ENCODE results near the gene ANKRD11.
"Not testable (repeated sequence)": the region's sequence is repeated elsewhere in the genome, so short reads cannot be mapped to it uniquely, and the experiment has no call there.

ANKRD11 gene

DNA sequence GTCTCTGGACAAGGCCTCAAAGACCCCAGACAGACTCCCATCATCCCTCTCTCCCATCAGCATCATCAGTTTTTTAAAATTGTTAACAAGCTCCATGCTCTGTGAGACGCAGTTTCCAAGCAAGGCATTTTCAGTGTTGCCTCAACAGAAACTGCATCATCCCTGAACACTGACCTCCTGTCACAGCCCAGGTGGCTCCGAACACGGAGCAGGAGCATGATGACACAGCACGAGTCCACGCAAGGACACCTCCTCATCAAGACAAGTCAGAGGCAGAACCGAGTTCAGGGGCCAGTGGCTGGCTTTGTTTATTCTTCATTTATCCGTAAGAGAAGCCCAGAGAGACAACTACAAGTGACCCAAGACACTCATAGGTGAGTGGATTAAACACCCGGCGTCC is 91.4 kb downstream of the ANKRD11 start:
- no peak for DNase-seq

DNA sequence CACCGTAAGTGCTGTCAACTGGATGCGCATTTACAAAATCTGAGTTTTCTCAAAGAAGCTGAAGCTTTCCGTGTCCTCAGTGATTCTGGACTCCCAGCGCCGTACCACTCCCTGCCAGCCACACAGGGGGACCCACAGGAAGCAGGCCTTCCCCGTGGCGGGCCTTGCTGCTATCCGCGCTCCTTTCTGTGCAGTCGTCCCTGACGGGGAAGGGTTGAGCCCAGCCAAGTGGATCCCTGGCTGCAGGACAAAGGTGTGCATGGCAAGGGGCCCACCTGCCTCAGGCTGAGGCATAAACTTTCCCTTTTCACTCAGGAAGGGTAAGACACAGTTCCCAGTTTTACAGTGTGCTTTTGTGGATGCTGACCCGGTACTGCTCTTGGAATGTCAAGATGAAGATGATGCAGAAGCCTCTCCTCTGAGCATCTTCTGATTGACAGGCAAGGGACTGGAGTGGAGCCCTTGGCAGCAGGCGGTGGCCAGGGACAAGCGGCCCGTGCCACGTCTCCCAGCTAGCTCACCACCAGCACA is 93.0 kb downstream of the ANKRD11 start:
- no peak for DNase-seq

DNA sequence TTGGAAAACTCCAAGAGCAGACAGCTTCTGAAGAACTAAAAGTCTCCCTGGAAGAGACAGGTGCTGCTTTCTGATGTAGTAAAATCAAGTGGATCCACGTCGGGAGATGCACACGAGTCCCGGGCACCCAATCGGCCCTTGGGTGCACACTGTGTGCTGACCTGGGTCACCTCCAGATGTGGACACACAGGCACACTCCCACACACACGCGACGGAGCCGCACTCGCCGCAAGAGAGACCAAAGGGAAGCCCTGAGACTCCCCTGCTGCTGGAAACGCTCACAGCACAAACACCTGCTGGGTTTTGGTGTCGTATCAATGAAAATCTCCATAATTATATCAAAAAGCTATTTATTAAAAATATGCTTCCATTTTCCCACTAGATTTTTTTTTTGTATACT is 94.2 kb downstream of the ANKRD11 start:
- no peak for DNase-seq

DNA sequence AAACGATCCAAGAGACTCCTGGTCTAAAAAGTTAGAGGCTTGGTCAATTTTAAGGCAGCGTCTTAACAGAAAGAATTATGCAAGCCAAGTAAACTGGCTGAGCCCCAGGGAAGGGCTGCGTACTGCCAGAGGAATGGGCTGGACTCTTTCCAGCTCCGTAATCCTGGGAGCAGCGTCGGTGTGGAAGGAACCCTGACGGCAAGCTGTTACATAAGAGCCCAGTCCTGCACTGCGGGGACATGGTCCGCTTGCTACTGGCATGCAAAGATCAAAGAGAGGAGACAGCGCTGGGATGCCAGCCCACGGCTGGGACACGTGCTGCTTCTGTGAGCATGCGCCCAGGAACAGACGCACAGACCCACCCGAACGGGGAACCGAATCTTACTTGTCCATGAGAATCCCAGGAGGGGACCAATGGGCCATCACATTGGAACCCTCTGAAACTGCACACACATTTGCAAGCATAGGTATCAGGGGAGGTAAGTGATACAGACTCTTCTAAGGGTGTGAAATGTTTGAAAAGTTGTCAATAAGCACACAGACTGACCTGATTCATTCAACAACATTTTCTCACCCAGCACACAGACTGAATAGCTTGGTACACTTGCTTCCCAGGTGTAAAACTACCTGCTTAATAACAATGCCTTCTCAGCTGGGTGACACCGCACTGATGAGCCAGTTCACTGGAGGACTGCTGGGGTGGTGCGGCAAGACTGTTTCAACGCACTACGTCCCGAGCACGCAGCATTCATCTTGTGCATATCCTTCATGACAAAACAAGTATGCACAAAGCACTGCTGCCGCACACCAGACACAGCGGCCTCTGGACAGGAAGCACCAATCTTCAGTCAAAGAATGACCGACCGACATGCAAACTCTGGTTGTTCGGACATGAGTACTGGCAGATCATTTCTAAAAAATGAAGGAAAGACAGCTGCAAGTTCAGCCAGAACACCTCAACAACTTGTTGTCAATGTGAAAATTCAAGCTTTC is 94.9 kb downstream of the ANKRD11 start:
- no peak for DNase-seq

DNA sequence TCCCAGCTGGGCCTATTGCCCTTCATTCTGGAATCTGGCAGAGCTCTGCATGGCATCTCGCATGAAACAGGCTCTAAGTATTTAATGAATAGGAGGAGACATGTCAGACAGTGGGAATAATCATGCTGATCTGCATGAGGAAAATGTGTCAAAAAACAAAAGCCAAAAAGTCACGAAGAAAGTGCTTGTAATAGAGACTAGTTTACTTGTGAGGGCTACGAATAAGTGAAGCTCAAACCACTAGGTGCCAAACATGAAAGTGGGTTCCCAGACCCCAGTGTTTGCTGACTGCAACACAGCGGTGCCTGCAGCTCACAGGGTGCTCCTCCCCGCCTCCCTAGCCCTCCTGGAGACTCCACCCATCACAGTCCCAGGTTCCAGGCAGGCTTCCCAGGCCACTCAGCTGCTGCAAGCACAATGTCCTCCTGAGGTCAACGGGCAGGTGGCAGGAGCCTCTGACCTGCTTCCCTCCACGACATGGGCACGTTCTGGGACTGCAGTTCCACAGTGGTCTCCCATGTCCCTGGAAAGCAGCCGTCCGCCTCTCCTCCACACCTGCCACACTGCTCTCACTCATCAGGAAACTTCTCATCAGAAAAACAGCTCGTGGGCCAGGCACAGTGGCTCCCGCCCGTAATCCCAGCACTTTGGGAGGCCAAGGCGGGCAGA is 96.5 kb downstream of the ANKRD11 start:
- no peak for DNase-seq

DNA sequence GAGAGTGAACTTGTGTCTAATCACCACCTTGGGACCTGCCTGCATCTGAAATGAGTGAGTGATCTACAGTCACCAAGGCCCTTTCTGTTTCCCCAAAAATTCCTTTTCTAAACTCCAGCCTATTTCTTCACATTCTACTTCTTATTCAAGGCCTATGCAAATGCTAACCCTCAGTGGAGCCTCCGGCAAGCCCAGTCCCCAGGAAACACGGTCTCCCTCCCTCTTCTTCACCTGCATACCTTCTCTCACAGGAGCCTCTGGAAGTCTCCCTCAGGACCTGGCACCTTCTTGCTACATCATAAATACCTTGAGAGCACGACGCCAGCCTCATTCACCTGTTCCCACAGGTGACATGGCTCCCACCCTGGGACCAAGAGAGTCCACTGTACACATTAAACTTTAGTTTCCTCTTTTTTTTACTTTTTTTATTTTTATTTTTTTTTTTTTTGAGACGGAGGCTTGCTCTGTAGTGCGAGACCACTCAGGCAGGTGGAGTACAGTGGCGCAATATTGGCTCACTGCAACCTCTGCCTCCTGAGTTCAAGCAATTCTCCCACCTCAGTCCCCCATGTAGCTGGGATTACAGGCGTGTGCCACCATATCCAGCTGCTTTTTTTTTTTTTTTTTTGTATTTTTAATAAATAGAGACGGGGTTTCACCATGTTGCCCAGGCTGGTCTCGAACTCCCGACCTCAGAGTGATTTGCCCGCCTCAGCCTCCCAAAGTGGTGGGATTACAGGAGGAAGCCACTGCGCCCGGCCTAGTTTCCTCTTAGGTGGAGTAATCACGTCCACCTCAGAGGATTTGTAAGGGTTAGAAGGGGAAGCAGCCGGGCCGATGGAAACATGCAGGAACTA is 97.3 kb downstream of the ANKRD11 start:
- no peak for DNase-seq

DNA sequence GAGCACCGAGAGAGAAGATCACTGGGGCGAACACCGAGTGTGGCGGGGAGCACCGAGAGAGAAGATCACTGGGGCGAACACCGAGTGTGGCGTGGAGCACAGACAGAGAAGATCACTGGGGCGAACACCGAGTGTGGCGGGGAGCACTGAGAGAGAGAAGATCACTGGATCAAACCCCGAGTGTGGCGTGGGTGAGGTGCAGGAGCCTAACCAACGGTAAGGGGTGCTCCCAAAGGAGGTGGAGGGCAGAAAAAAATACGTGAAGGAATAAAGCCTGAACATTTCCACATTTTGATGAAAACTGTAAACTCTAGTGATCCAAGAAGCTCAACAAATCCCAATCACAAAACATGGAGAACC is 100.2 kb downstream of the ANKRD11 start:
- DNase-seq: not testable (repeated sequence)

DNA sequence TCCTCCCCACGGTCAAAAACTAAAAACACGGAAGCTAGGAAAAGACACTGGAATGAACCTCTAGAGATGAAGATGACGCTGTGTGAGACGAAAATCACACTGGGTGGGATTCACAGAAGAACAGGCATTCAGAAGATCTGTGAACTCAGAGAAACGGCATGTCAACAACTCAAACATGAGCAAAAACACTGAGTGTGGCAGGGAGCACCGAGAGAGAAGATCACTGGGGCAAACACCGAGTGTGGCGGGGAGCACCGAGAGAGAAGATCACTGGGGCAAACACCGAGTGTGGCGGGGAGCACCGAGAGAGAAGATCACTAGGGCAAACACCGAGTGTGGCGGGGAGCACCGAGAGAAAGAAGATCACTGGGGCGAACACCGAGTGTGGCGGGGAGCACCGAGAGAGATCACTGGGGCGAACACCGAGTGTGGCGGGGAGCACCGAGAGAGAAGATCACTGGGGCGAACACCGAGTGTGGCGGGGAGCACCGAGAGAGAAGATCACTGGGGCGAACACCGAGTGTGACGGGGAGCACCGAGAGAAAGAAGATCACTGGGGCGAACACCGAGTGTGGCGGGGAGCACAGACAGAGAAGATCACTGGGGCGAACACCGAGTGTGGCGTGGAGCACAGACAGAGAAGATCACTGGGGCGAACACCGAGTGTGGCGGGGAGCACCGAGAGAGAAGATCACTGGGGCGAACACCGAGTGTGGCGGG is 100.7 kb downstream of the ANKRD11 start:
- DNase-seq: not testable (repeated sequence)

DNA sequence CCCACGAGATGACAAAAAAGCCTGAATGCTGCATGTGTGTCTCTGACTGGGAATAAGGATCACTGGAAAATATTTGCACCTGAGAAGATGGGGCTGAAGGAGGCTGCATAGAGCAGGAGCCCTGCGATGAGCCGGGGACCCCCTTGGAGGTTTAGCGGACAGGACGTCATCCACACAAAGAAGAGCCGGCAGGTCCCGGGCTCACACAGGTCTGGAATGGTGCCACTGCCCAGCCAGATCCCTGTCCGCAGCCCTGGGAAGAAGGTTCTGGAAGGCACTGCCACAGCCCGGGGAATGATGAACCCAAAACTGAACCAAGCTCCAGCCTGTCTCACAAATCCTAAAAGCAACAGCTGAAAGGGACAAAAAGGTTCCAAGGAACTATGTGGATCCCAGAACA is 101.8 kb downstream of the ANKRD11 start:
- DNase-seq: no peak

DNA sequence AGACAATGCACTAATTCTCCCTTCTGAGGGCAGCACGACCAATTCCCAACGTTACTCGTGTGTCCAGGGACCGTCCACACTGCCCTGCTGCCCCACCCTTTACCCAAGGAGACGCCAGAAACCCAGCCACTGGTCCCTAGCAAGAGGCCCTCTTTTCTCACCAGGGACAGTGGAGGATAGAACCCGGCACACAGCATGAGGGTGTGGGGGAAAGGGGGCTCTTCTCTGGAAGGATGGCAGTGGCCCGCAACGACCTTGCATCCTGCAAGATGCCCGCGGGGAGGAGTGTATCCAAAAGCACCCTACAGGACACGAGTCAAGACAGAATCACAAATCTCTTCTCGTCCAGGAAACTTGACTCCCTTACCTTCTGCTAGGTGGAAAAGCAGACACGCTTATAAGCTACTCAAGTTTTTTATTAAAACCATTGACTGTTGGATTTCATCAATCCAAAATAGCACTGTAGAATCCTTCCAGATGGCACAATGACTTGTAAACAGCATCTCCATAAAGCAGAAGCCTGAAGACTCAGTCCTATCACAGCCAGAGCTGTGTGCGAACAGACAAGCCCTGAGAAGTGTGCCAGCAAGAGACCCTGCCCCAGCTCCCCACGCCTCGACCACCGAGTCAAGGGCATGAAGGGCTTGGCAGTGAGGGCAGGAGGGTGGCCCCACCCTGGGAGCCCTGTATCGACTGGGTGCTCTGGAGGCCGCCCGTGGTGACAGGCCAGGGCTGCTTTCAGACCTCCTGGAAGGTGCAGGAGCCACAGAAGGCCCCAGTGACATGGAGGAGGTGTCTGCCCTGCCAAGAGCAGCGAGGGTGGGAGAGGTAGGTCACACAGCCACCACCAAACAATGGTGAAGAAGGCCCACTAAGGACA is 103.8 kb downstream of the ANKRD11 start:
- no peak for DNase-seq

DNA sequence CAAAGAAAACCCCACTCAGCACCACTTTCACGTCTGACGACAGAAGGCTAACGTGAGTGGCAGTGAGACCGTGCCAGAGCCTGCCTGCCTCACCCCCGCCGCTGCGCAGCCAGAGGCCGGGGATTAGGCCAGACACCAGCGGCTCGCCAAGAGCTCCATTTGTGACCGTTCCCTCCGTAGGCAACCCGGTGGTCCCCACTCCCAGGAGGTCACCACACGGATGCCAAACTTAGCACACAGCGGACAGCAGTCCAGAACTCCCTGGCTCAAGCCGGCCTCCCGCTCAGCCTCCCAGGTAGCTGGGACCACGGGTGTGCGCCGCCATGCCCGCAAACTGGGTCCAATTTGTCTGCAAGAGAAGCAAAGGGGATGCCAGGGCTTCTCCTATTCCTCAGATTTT is 104.6 kb downstream of the ANKRD11 start:
- no peak for DNase-seq

DNA sequence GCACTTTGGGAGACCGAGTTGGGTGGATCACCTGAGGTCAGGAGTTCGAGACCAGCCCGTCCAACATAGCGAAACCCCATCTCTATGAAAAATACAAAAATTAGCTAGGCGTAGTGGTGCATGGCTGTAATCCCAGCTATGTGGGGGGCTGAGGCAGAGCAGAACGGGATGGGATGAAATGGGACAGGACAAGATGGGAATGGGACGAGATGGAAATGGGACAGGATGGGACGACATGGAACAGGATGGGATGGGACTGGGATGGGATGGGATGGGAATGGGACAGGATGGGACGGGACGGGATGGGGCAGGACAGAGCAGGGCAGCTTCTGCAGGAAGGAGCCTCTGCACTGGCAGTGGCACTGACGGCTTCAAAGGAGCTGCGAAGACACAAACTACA is 106.1 kb downstream of the ANKRD11 start:
- no peak for DNase-seq

DNA sequence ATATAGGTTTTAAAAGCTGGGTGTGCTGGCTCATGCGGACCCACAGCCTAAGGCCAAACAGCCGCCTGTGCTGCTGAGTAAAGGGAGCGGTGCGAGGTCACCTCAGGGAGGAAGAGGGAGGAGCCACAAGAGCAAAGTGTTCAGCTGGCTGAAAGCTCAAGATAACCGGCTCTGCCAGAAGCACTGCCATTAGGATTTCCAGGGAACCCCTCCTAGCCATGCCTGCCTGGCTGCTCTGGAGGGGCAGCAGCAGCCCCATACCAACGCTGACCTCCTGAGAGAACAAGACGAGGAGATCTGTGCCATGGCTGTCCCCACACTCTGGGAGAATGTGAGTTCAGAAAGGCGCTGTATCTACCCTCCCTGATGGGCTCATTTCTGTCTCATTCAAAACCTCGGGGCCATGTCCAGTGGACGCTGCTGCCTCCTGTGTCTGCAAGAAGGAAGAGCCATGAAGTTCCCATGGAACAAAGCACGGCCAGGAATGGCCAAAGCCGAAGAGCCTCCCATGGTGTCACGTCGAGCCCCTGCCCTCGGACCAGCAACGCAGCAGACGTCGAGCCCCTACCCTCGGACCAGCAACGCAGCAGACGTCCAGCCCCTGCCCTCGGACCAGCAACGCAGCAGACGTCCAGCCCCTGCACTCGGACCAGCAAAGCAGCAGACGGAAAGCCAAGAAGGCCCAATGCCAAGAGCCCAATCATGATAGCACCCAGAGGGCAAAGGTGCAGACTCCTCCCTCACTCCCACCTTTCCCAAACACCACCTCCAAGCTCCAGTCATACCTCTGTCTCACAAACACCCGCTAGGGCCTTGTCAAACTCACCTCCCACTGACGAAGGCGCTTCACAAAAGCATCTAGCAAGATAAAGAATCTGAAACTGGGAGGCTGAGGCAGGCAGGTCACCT is 107.0 kb downstream of the ANKRD11 start:
- DNase-seq: peak; percentile 24

DNA sequence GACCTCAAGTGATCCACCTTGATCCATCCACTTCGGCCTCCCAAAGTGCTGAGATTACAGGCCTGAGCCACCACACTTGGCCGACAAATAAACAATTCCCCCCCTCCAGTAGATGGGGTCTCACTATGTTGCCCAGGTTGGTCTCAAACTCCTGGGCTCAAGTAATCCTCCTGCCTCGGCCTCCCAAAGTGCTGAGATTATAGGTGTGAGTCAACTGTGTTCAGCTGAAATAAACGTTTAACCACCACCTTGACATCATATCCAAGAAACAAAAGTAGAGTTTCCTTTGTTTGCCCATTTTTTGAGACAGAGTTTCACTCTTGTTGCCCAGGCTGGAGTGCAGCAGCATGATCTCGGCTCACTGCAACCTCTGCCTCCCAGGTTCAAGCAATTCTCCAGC is 107.8 kb downstream of the ANKRD11 start:
- DNase-seq: not testable (repeated sequence)

DNA sequence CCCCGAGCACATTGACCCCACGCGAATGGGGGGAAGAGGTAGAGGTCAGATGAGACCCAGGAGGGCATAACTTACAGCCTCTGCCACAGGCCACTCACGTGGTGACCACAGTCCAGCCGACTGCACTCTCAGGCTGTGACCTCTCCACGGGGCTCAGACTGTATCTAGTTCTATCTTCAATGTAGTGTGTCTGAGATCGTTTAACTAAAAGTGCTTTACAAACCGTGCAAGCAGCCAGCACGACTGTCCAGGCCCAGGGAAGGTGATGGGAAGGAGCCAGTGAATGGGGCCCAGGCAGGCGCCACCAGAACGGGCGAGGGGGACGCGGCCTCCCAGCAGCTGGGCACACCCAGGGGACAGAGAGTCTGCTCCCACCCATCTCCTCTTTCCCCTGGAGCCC is 108.6 kb downstream of the ANKRD11 start:
- DNase-seq: no peak

DNA sequence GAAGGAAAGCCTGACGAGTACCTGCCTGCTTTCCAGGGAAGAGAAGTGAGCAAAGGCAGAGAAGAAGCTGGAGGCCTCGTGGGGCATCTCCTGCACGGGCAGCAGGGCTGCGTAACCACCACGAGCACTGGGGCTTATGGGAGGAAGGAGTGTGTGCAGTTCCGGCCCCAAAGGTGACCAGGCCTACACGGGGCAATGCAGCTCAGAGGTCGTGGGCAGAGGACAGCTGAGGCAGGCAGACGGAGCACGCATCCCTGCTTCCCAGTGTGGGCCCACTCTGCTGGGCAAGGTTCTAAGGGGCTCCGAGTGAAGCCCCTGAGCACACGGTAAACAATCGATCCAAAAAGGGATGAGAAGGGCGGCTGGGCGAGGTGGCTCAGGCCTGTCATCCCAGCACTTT is 109.7 kb downstream of the ANKRD11 start:
- DNase-seq: no peak

DNA sequence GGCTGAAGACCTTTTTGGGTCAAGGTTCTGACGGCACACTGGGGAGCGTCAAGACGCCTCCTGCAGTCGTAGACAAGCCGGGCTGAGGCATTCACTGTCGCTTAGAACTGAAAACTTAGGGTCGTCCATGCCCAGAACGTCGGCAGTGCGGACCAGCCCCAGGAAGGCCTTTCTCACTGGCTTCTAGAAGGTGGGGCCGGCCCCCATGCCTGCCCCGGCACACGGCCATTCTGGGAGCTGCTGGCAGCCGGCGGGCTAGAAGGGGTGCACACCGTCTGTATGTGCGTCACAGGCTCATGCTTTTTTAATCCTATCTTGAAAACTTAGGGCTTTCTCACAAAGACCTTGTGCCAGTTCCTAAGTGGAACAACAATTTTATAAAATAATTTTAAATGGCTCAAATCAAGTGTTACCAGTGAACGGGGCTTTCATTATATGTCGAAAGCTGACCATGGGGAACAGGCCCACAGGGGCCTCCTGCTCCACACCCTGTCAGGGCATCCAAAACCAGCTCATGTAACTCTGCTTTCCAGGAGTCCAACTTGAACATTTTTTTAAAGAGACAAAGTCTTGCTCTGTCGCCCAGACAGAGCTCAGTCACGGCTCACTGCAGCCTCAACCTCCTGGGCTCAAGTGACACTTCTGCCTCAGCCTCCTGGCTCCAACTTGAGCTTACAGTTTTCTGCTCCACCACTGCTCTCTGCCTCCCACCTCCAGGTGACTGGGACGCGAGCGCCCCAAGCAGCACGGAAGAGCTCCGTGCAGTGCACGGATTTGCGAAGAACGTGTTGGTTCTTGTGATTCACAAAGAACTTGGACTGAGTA is 111.2 kb downstream of the ANKRD11 start:
- DNase-seq: no peak

DNA sequence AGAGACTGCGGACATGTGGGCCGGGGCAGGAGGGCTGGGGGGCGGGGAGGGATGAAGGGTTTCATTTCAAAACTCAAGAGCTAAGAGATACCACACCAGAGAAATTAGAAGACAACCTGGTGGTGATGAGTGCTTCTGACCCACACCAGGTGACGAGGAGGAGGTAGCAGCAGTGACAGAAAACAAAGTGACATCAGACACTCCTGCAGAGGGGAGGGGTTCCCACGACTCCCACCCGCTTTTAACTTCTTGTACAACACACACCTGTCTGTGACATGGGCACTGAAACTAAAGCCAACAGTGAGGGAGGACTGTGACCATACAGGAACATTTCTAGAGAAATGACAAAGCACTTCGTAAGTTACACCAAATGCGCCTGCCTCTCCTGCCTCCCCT is 112.9 kb downstream of the ANKRD11 start:
- no peak for DNase-seq

DNA sequence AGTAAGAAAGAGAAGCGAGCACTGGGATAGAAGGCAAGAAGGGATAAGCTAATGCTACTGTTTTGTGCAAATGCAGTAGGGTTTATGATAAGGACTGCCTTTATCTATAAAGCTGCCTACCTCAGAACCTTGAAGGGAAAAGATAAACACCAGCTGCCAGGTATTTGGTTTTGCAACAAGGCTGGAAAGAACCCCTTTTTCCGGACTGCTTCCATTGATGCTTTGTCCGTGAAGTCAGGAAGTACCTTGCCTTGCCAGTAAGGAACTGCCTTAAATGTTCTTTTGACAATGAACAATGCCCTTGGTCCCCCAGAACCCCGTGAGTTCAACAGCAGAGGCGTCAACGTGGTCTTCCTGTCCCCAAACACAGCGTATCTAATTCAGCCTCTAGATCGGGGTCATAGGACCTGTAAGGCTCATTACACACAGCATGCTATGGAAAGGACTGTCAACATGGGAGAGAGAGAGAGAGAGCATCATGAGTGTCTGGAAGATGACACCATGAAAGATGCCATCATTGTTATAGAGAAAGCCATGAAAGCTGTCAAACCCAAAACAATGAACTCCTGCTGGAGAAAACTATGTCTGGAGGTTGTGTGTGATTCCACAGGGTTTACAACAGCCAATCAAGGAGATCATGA is 113.4 kb downstream of the ANKRD11 start:
- no peak for DNase-seq
